Activated CD4-positive, alpha-beta memory T cell treated with anti-CD3 and anti-CD28 coated beads for 36 hours (primary cell): ENCODE results near the gene CASK. TPM values are rescaled to one million over a fixed set of nuclear protein-coding genes. Genes with fewer than 3 reads are reported as not detected.

Experiments
- CTCF ChIA-PET: fragments of 350-600 bp; sonication (Branson Sonifier 250); formaldehyde crosslinking; loops from one replicate; lab custom pipeline; 2021; ENCODE audit warnings: antibody characterized with exemption, inconsistent platforms; lab: Charles Lee
- POLR2A ChIA-PET: fragments of 350-600 bp; sonication (Branson Sonifier 250); formaldehyde crosslinking; loops from one replicate; lab custom pipeline; 2021; ENCODE audit warnings: antibody characterized with exemption; lab: Charles Lee
- DNase-seq: peaks from one replicate; pipeline ENCODE4 v3.0.0-alpha.2; 2020
- H3K27ac Mint-ChIP-seq: one replicate; pipeline ENCODE4 v1.8.0; 2021; ENCODE audit warnings: mixed read lengths
- H3K27me3 Mint-ChIP-seq: one replicate; pipeline ENCODE4 v1.8.0; 2021; ENCODE audit warnings: mixed read lengths
- H3K36me3 Mint-ChIP-seq: one replicate; pipeline ENCODE4 v1.8.0; 2021; ENCODE audit warnings: mixed read lengths
- H3K4me1 Mint-ChIP-seq: one replicate; pipeline ENCODE4 v1.8.0; 2021; ENCODE audit warnings: low read depth, mixed read lengths
- H3K4me3 Mint-ChIP-seq: one replicate; pipeline ENCODE4 v1.8.0; 2021; ENCODE audit warnings: mild to moderate bottlenecking, mixed read lengths
- H3K9me3 Mint-ChIP-seq: one replicate; pipeline ENCODE4 v1.8.0; 2021; ENCODE audit warnings: mixed read lengths
- intact Hi-C: fragments of 100-400 bp; cut with micrococcal nuclease; formaldehyde crosslinking; loops from one replicate; pipeline ENCODE4 v1.15.1; 2023
- total RNA-seq, 2 experiments: library from RNA; stranded (reverse); gene quantifications; one replicate each; pipeline ENCODE4 v1.2.3, GENCODE V29; 2021

The CASK gene
- total RNA-seq, 2 experiments from 2014 or later = 27.0 to 27.8 TPM

DNA sequence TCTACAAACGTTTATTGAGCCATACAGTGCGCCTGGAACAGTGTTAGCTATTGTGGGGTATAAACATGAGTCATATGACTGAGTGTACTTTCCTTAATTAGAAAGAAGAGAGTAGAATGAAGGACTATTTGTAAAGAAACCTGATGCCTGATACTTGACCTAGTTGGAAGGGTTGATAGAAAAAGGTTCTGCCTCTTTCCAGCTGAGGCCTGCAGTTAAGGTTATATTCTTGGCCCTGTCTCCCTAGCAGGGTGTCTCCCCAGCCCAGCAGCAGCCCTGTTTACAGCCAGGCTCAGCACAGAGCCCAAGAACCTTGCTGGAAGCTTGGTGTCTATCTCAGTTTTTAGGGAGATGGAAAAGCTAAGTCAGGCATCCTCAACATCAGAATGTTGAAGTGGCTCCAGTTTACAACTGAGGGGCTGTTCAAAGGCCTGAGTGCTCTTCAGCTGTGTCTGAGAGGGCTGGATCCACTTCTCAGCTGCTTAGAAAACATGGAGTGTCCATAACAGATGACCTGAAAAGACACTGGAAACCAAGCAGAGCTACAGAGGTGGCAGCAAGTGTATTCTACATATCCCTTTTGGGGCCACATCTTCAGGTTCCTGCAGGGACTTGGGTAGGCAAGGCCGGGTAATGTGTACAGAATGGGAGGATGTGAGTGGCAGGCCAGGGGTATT is 454.6 kb downstream of the CASK start:
- ChIA-PET POLR2A (no interaction called here), CTCF (no interaction called here)
- Mint-ChIP-seq H3K9me3 (no peaks in the 10 kb centered on the region), H3K27me3 (no peaks in the 10 kb centered on the region), H3K27ac (no peak overlapping the region), H3K4me1 (peaks cover 4% of the 10 kb centered on the region), H3K4me3 (no peak overlapping the region), H3K36me3 (no peaks in the 10 kb centered on the region)
- DNase-seq = no peak
- intact Hi-C loops = no loop called here

Other genes with a start within 250 kb of the CASK start
- gene GPR34, start 234.6 kb downstream of the CASK start, total RNA-seq = under 1 TPM; 0.24 to 0.36 TPM
- under 1 TPM; 0.07 to 0.19 TPM for gene GPR82, start 199.4 kb downstream of the CASK start, total RNA-seq